KMS-11 (cell line): ENCODE data around the gene AIP.

Experiments used
- H2AFZ ChIP-seq: fragments of 200-600 bp; sonication (generic); 2 replicates; pipeline ENCODE4 v1.6.1; 2016; ENCODE audit warnings: antibody characterized with exemption, mixed run types, low read depth
- H3K27ac ChIP-seq: fragments of 200-600 bp; sonication (generic); 2 replicates; pipeline ENCODE4 v1.6.1; 2016; ENCODE audit warnings: mild to moderate bottlenecking, mixed run types
- H3K27me3 ChIP-seq: fragments of 200-600 bp; sonication (generic); 2 replicates; pipeline ENCODE4 v1.6.1; 2017; ENCODE audit warnings: mild to moderate bottlenecking, low read depth, mixed run types, moderate library complexity; ENCODE audit not compliant: insufficient read depth
- H3K36me3 ChIP-seq: fragments of 200-600 bp; sonication (generic); 2 replicates; pipeline ENCODE4 v1.6.1; 2017; ENCODE audit warnings: mild to moderate bottlenecking, mixed run types; ENCODE audit not compliant: insufficient read depth
- H3K4me1 ChIP-seq: fragments of 200-600 bp; sonication (generic); 2 replicates; pipeline ENCODE4 v1.6.1; 2016; ENCODE audit warnings: mild to moderate bottlenecking, low read depth, mixed run types; ENCODE audit not compliant: poor library complexity, severe bottlenecking
- H3K4me2 ChIP-seq: fragments of 200-600 bp; sonication (generic); 2 replicates; pipeline ENCODE4 v1.7.0; 2016; ENCODE audit warnings: mild to moderate bottlenecking, mixed run types
- H3K4me3 ChIP-seq: fragments of 200-600 bp; sonication (generic); IDR thresholded peaks from 2 replicates; pipeline ENCODE4 v1.6.1; 2017; ENCODE audit warnings: low read depth, low read length, mixed read lengths; ENCODE audit not compliant: insufficient read depth
- H3K79me2 ChIP-seq: fragments of 200-600 bp; sonication (generic); 2 replicates; pipeline ENCODE4 v1.6.1; 2016; ENCODE audit warnings: low read depth, mixed run types; ENCODE audit not compliant: insufficient read depth
- H3K9ac ChIP-seq: fragments of 200-600 bp; sonication (generic); 2 replicates; pipeline ENCODE4 v1.6.1; 2016; ENCODE audit warnings: mild to moderate bottlenecking, mixed run types
- H4K20me1 ChIP-seq: fragments of 200-600 bp; sonication (generic); 2 replicates; pipeline ENCODE4 v1.6.1; 2016; ENCODE audit warnings: mild to moderate bottlenecking, mixed run types; ENCODE audit not compliant: insufficient read depth
- TF ChIP-seq, protein P1 (sequence below): fragments of 200-600 bp; sonication (generic); conservative IDR thresholded peaks from 2 replicates; pipeline ENCODE4 v1.6.1; 2017; ENCODE audit warnings: low read depth, mild to moderate bottlenecking, antibody characterized with exemption, low read length, moderate library complexity, mixed read lengths

AIP gene

DNA sequence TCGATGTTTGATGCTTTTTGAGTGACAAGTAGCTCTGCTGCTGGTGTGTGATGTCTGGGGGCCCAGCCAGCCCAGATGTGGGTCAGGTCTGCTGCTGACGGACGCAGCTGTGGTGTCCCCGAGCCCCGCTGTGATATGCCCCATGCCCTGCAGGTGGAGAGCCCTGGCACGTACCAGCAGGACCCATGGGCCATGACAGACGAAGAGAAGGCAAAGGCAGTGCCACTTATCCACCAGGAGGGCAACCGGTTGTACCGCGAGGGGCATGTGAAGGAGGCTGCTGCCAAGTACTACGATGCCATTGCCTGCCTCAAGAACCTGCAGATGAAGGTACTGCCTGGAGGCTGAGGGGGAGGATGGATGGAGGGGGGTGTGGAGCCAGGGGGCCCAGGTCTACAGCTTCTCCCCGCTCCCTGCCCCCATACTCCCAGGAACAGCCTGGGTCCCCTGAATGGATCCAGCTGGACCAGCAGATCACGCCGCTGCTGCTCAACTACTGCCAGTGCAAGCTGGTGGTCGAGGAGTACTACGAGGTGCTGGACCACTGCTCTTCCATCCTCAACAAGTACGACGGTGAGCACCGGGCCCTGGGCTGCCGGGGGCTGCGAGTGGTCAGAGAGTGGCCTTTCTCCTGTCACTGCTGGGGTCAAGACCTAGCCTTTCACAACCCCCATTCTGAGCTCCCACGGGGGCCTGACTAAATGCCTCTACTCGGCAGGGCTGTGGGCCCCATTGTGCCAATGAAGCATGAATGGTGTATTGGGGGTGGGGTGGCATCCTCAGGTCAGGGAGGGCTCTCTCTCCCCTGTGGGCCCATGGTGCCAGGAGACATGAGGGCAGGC is 7.3 kb downstream of the AIP start:
- H3K27ac ChIP-seq = no peak overlapping the region
- no peaks in the 10 kb centered on the region for H3K4me1 ChIP-seq
- H2AFZ ChIP-seq = no peak overlapping the region
- TF ChIP-seq, protein P1, sequence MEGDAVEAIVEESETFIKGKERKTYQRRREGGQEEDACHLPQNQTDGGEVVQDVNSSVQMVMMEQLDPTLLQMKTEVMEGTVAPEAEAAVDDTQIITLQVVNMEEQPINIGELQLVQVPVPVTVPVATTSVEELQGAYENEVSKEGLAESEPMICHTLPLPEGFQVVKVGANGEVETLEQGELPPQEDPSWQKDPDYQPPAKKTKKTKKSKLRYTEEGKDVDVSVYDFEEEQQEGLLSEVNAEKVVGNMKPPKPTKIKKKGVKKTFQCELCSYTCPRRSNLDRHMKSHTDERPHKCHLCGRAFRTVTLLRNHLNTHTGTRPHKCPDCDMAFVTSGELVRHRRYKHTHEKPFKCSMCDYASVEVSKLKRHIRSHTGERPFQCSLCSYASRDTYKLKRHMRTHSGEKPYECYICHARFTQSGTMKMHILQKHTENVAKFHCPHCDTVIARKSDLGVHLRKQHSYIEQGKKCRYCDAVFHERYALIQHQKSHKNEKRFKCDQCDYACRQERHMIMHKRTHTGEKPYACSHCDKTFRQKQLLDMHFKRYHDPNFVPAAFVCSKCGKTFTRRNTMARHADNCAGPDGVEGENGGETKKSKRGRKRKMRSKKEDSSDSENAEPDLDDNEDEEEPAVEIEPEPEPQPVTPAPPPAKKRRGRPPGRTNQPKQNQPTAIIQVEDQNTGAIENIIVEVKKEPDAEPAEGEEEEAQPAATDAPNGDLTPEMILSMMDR = no peak
- no peak overlapping the region for H3K9ac ChIP-seq
- no peaks in the 10 kb centered on the region for H3K36me3 ChIP-seq
- H4K20me1 ChIP-seq = no peaks in the 10 kb centered on the region
- H3K4me3 ChIP-seq = no peak overlapping the region
- H3K79me2 ChIP-seq = no peaks in the 10 kb centered on the region
- no peak overlapping the region for H3K4me2 ChIP-seq
- H3K27me3 ChIP-seq = no peaks in the 10 kb centered on the region

DNA sequence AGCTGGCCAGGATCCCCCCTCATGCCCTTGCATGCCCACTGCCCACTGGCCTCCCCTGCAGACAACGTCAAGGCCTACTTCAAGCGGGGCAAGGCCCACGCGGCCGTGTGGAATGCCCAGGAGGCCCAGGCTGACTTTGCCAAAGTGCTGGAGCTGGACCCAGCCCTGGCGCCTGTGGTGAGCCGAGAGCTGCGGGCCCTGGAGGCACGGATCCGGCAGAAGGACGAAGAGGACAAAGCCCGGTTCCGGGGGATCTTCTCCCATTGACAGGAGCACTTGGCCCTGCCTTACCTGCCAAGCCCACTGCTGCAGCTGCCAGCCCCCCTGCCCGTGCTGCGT is 7.9 kb downstream of the AIP start:
- H4K20me1 ChIP-seq = no peaks in the 10 kb centered on the region

DNA sequence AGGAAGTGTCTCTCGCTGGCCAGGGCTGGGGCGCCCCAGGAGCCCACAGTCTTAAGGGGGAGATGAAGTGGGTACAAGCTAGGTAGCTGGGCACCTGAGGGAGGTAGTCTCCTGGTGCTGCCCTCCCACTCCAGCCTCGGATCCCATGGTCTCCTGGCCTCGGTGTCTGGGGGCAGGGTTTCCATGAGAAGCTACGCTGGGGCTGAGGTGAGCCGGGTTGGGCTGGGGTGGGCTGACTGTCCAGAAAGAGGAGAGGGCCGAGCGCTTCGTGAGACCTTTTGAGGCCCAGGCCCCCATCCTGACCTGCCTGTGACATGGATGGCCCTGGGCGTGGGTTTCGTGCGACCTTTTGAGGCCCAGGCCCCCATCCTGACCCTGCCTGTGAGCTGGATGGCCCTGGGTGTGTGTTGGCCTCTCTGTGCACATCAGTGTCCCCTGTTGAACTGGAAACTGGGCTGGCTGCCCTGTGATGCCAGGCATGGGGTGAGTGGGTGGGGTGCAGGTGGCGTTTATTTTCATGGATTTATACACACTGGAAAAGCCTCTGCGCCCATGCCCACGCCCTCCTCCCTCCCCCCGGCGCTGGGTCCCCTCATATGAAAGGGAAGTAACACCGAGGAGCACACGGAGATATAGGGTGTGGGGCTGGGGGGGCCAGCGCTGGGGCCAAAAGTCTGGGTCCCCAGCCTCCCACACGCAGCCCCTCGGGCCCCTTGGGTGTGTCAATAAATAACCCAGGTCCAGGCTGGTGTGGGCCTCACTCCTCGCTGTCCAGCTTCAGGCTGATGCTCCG is 8.6 kb downstream of the AIP start:
- H3K4me1 ChIP-seq = no peaks in the 10 kb centered on the region
- H3K27ac ChIP-seq = no peak overlapping the region
- no peak overlapping the region for H3K4me3 ChIP-seq
- no peaks in the 10 kb centered on the region for H3K27me3 ChIP-seq
- H3K36me3 ChIP-seq = no peaks in the 10 kb centered on the region
- H4K20me1 ChIP-seq = no peaks in the 10 kb centered on the region
- H2AFZ ChIP-seq = no peak overlapping the region
- H3K79me2 ChIP-seq = no peaks in the 10 kb centered on the region
- H3K4me2 ChIP-seq = no peak overlapping the region
- H3K9ac ChIP-seq = no peak overlapping the region
- TF ChIP-seq, protein P1 = no peak

More for the DNA sequence above, 7.9 kb downstream of the AIP start:
- H3K9ac ChIP-seq = no peak overlapping the region
- H3K27me3 ChIP-seq = no peaks in the 10 kb centered on the region
- no peak overlapping the region for H2AFZ ChIP-seq
- TF ChIP-seq, protein P1 = no peak
- H3K79me2 ChIP-seq = no peaks in the 10 kb centered on the region
- H3K4me3 ChIP-seq = no peak overlapping the region
- no peaks in the 10 kb centered on the region for H3K4me1 ChIP-seq
- H3K36me3 ChIP-seq = no peaks in the 10 kb centered on the region
- H3K4me2 ChIP-seq = no peak overlapping the region
- no peak overlapping the region for H3K27ac ChIP-seq

DNA sequence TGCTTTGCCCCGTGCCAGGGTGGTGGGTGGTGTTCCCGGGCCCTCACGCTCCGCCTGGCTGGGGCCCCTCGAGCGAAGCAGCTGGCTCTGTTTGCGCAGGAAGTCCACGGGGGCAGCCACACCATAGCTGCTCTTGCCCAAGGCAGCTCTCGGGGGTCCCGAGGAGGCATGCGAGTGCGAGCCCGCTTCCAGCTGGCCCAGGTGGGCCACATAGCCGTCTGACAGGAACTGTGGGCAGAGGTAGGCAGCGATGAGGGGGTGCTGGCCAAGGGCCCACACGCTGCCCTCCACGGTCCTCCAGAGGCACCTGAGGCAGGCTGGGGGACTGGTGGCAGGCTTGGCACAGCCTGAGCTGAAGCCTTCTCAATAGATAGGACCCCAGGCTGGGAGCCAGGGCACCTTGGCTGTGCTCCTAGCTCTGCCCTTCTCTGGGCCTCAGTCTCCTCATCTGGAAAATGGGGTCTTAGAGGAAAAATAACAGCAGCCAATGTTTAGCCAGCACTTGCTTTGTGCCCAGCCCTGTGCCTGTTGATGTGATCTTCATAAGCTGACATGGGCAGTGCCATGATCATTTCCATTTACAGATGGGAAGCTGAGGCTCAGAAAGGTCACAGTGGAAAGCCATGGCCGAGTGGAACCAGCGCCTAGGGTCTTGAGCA is 9.4 kb downstream of the AIP start:
- Histone ChIP-seq H3K79me2 (no peaks in the 10 kb centered on the region), H2AFZ (no peak overlapping the region), H3K27me3 (no peaks in the 10 kb centered on the region), H3K36me3 (no peaks in the 10 kb centered on the region), H3K9ac (no peak overlapping the region), H3K4me1 (no peaks in the 10 kb centered on the region), H3K27ac (no peak overlapping the region), H3K4me2 (no peak overlapping the region), H3K4me3 (no peak overlapping the region), H4K20me1 (no peaks in the 10 kb centered on the region)
- TF ChIP-seq, protein P1 = no peak
